NCI-H146 (cell line): ENCODE results near the gene CNIH4.
"Not testable (repeated sequence)": the region's sequence is repeated elsewhere in the genome, so short reads cannot be mapped to it uniquely, and the experiment has no call there.

Source experiments
- DNase-seq: peaks from one replicate; lab custom pipeline; 2025; lab: John Stamatoyannopoulos, UW

The CNIH4 gene

DNA sequence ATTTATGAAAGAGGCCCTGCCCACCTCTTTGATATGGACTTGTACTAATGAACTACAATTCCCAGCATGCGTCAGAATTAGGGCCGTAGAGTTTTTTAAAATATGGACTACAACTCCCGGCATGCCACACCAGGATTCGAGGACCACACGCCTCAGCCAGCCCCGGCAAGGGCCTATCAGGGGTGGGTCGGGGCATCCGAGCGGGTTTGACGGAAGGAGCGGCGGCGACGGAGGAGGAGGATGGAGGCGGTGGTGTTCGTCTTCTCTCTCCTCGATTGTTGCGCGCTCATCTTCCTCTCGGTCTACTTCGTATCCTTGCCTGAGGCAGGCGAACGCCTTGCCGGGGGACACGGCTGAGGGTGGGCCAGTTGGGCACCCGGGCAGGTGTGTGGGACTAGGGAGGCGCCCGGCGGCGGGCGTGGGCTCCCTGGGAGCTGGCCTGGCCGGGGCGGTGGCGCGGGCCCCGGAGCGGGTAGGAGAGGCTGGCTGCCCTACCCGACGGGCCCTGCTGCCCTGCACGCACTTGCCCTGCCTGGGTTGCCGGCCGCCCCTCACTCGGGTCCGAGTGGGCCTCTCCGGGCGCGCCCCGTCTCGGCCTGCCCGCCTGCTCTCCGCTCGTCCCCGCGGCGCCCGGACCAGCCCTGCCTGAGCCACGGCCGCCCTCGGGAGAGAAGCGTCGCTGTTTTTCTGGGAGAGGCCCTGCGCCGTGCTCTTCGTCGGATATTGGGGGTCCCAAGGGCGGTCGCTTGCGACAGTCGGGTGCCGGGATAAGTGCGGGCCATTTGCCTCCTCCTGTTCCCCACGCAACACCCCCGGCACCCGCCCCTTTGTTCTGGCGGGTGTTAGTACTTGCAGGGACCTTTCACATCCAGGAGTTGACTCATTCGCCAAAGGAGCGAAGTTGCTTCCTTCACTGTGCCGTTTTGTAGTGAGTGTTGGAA, at the start of gene CNIH4:
Gene CNIH4 (plus strand): TSS at position 195 of the 941 bp plus-strand sequence. CDS start 46 bp downstream, at position 241.
- peak; percentile 95 for DNase-seq

DNA sequence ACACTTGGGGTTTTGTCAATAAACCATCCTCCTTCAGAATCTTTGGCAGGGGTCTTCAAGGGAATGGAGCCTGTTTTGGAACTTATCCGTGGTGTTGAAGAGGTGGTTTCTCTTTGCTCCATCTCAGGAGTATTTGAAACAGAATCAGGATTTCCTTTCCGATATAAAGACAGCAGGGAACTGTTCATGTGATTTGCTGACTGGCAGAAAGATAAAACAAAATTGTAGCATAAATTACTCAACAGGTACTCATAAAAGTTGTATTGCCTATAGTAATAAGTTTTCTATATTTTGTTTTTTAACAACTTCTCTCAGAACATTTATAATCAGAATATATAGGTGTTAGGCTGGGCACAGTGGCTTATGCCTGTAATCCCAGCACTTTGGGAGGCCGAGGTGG, 48.6 kb upstream of the CNIH4 start:
- DNase-seq, result no peak

DNA sequence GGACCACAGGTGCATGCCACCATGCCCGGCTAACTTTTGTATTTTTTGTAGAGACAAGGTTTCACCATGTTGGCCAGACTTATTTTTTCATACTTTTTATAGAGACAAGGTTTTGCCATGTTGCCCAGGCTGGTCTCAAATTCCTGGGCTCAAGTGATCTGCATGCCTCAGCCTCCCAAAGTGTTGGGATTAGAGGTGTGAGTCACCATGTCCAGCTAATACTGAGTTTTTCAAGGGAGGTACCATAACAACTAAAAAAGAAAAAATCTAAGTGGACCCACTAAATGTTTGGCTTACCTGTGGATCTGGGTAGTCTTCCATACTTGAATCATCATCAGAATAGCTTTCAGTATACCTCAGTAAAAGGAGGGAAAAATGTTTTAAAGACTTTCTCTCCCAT, 45.2 kb upstream of the CNIH4 start:
- DNase-seq, result not testable (repeated sequence)

DNA sequence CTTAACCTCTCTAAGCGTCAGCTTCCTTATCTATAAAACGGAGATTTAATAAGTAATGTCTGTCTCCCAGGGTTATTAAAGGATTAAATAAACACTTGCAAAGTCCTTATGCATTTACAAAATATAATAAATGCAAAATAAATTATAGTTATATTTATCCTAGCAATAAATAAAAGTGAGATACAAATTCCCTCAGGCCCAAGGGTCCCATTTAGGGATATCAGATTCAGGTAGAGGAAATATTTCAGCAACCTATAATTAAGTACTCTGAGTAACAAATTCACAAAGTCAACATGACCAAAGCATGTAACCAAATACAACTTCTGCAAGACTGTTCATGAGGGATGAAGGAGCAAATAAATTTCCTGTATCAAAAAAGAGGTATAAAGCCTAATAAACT, 44.7 kb upstream of the CNIH4 start:
- no peak for DNase-seq

DNA sequence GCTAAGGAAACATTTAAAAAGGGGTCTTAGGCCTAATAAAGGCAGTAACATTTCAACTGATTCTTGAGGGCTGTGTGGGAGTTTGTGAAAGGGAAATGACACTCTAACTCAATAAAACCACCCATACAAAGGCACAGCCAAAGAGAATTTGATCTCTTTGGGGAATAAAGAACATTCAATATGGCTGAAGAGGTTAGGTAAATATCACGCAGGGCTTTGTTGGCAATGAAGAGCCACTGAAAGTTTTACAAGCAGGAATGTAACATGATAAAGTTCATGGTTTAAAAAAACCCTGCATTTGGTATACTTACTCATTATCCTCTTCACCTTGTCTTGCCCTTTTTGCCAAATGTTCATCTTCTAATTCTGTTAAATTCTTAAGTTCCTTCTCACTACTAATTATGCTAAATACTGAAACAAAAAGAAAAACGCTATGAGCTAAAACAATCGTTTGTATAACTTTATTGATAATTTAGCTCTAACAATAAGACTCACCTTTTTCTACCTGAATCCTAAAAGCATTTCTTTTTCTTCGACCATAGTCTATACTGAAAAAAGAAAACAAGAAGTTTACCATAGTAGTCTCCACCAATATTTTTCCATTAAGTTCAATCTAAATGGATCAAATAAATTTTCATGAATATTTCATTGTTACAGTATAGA, 39.2 kb upstream of the CNIH4 start:
- DNase-seq, result peak; percentile 50

DNA sequence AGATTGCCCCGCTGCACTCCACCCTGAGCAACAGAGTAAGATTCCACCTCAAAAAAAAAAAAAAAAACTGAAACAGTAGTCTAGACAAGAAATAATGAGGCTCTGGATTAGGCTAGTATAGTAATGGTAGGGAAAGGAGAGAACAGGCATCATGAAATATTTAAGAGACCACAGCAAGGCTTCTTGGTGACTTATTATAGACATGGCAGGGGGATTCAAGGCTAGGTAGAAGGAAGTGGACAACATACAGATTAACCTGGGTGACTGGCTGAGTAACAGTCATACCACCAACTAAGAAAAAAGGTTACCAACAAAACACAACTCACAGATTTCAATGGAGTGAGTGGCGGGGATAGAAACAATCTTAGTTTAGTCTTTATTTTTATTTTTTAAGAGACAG, 35.0 kb upstream of the CNIH4 start:
- no peak for DNase-seq

DNA sequence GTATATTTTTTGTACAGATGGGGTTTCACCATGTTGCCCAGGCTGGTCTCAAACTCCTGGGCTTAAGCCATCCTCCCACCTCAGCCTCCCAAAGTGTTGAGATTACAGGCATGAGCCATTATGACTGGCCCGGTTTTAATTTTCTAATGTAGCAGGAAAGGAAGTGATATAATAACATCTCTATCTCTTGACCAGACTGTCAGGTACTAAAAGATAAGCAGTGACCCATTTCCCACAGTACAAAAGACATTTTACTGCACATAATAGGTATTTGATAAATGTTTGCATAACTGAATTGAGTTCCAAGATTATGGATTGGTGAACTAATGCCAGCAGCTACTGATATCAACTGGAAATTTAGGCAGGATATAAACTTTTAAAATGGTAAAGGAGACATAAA, 30.7 kb upstream of the CNIH4 start:
- DNase-seq, result no peak

DNA sequence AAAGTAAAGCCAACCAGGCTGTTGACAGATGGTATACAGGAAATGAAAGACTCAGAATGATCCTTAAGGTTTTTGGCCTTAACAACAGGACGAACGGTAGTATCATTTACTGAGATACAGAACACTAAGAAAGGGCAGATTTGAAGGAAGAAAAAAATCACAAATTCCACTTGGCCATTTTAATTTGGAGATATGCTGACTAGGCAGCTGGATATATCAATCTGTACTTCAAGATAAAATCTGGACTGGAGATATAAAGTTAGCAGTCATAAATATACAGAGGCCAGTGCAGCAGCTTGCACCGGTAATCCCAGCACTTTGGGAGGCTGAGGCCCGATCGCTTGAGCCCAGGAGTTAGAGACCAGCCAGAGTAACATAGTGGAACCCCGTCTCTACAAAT, 28.0 kb upstream of the CNIH4 start:
- no peak for DNase-seq

DNA sequence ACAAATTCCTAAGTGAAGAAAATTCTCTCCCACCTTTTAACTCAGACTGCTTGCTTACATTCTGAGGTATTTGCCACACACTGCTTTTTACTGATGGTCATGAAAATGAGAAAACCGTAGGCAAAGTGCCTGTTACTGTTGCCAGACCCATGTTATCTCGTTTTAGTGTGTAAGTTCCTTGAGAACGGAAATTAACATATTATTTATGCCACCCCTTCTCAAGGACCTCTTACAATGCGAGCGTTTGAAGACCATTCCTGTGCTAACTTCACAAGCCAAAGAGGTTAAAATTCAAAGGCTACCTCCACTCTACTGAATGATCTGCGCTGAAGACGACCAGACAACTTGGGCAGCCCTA, 27.2 kb upstream of the CNIH4 start:
- no peak for DNase-seq

DNA sequence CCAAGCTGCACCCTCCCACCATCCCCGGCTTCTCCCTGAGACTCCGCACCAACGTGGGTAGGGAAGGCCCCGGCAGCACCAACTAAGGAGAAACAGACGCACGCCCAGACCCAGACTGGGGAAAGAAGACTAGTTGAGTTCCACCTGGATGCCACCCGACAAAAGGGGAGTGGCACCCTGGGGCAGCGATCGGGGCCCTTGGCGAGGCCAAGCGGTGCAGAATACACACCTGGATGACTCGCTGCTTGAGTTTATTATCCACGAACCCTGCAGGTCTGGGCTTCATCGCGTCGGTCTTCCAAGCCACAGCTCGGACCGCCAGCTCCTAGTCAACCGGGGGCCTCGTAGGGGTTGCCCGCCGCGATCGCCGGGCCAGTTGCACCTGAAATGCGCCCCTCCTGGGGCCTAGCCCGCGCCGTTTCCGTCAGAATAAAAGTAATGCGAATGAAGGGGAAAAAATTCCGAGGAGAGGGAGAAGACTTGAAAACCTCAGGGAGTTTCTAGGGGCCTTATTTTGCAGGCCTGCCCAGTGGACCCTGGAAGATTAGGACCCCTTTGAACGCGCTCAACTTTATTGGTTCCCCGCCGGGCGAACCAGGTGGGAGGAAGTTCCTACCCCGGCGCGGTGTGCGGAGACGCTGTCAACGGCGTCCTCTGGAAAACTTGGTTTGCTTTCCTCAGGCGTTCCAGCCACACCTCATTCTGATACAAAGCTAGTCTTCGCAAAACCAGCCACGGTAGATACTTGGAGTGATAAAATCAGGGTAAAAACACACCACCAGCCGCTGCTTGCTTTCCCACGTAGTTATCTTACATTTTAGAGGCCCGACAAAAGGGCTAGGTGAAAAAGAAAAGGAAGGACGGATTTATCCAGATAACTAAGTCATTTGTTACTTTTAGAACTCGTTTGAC, 26.6 kb upstream of the CNIH4 start, which contains the start of gene NVL:
Gene NVL (minus strand): TSS at position 331 of the 912 bp plus-strand sequence. CDS start 45 bp downstream, at position 286.
- peak; percentile 94 for DNase-seq

DNA sequence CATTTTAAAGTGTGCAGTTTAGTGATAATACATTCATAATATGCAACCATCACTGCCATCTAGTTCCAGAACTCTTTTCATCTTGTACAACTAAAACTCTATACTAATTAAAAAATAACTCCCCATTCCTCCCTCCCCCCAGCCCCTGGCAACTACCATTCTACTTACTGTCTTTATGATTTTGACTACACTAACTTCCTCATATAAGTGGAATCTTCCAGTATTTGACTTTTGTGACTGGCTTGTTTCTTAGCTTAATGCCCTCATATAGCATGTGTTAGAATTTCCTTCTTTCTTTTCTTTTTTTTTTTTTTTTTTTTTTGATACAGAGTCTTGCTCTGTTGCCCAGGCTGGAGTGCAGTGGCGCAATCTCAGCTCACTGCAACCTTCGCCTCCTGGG, 25.4 kb upstream of the CNIH4 start:
- DNase-seq, result no peak

DNA sequence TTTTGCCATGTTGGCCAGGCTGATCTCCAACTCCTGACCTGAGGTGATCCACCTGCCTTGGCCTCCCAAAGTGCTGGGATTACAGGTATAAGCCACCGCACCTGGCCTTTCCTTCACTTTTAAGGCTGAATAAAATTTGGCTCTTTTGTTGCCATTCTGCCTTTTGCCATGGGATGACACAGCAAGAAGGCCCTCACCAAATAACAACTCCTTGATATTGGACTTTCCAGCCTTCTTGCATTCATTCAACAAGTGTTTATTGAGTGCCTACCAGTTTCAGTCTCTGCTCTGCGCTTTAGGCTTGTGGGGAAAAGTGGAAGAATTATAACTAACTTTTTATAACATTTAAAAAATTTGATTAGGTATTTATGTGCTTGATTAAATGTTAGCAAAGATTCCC, 24.9 kb upstream of the CNIH4 start:
- no peak for DNase-seq

DNA sequence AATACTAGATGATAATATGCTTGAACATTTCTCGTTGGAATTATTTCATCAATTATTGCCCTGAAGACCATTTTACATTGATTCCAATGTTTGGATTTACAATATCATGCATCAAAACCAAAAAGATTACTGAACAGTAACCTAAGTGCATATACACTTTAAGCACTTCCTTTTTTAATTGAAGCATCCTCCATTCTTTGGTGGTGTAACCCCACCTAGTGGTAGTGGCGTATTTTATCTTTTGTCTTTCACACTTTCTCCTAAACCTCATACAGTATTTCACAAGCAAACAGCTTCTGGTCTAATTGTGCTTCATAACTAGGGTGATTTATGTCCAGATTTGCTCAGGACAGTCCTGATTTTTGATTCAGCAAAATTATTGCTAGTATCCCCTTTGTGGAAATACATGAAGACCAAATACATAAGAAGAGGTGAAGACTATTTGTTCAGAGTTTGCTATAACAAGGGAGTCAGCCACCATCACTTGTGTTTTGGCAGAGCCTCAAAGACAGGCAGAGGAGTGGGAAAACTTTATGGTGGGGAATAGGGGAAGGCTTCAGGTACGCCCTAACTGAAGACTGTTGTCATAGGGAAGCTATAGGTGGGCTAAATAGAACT, 23.3 kb upstream of the CNIH4 start:
- DNase-seq, result peak; percentile 46

DNA sequence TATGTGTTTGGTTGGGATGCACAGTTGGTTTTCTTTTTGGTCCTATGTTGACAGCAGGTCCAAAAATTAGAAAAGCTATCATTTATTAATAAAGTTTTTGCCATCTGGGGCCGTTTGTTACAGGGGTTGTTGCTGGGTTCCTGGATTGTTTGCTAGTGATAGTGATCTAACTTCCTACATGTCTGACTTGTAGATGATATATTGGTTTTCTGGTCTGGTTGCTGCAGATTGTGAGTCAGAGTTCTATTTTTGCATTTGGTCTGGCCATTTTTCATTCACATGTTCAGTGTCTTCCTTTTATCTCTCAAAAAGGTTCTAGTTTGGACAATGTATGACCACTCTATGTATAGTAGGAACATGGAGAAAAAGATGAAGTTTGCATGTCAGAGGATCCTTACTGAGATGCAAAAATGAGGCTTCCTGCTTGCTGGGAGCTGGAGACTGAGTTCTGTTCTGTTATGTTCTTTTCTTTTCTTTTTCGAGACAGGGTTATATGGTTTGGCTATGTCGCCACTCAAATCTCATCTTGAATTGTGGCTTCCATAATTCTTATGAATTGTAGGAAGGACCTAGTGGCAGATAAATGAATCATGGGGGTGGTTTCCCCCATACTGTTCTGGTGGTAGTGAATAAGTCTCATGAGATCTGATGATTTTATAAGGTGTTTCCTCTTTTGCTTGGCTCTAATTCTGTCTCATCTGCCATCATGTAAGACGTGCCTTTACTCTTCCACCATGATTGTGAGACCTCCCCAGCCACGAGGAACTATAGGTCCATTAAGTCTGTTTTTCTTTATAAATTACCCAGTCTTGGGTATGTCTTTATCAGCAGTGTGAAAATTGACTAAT, 22.5 kb upstream of the CNIH4 start:
- no peak for DNase-seq

DNA sequence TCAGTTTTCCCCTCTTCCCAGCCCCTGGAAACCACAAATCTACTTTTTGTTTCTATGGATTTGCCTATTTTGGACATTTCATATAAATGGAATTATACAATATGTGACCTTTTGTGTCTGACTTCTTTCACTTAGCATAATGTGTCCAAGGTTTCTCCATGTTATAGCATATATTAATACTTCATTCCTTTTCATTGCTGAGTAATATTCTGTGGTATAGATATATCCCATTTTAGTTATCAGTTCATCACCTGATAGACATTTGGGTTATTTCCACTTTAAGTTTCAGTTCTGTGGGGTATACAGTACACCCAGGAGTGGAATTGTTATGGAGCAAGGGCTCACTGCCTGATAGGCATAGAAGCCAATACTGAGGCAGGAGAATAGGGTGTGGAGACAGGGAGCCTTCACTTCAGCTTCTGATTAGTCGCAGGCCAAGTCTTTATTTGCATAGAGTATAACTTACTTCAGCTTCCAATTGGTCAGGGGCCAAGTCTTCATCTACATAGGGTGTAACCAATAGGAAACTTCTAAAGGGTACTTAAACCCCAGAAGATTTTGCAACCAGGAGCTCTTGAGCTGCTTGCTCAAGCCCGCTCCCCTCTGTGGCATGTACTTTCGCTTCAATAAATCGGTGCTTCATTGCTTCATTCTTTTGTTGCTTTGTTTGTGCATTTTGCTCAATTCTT, 18.4 kb upstream of the CNIH4 start:
- no peak for DNase-seq

DNA sequence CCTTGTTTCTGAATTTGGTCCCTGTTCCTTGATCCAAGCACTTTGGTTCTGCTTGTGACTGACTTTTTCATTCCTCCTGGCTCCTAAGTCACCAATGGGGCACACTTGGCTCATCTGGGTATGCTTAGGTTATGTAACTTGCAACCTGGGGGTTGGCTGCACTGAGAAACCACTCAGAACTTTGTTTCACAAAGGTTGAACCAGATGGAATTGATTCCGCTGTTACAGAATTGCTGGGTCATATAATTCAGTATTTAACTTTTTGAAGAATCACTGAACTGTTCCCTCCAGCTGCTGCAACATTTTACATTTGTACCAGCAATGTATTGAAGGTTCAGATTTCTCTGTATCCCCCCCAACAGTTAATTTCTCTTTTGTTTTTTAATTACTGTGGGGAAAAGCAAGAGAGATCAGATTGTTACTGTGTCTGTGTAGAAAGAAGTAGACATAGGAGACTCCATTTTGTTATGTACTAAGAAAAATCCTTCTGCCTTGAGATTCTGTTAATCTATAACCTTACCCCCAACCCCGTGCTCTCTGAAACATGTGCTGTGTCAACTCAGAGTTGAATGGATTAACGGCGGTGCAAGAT, 17.1 kb upstream of the CNIH4 start:
- DNase-seq, result no peak

DNA sequence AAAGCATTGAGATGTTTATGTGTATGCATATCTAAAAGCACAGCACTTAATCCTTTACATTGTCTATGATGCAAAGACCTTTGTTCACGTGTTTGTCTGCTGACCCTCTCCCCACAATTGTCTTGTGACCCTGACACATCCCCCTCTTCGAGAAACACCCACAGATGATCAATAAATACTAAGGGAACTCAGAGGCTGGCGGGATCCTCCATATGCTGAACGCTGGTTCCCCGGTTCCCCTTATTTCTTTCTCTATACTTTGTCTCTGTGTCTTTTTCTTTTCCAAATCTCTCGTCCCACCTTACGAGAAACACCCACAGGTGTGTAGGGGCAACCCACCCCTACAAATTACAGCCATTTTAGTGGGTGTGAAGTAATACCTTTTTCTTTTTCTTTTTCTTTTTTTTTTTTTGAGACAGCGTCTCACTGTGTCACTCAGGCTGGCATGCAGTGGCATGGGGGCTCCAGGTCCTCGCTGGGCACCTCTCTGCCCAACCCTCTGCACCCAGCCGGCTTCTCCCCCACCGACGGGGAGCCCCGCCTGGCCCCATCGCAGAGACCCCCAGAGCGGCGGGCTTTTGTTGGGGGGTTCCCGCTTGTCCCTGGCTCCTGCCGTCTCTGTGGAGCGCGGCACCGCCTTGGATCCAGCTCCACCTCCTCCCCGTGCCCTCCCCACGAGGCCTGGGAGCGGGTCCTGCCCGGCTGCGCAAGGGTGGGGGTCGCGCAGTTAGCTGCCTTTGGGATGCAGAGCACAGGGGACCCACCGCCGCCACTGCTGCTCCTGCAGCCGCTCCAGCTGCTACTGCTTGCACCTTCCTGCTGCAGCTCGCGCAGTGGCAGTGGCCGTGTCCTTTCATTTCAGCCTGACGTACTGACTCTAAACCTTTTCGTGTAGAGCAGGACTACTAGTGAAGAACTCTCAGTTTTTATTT, 16.0 kb upstream of the CNIH4 start:
- DNase-seq, result peak; percentile 63

DNA sequence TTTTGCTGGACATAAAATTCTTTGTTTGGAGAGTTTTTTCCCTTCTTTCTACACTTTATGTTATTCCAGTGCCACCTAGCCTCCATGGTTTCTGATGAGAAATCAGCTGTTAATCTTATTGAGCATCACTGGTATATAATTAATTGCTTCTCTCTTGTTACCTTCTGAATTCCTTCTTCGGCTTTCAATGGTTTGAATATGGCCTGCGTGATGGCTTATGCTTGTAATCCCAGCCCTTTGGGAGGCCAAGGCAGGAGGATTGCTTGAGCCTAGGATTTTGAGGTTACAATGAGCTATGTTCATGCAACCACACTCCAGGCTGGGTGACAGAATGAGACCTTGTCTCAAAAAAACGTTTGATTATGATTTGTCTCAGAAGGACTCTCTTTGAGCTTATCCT, 13.0 kb upstream of the CNIH4 start:
- no peak for DNase-seq

DNA sequence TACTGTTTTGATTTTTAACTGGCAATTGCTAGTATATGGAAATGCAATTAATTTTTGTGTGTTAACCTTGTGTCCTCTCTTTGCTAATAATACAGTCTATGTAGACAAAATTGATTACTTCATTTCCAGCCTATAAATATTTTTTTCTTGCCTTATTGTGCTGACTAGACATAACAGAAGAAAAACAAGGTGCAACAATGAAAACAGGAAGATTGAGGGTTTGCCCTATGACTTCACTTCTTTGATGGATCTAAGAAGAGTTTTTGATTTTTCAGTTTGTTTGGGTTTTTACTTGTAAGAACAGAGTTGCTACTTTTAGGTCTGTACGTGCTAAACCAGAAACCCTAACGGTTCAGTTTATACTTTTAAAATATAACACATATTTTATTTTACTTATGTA, 8.5 kb upstream of the CNIH4 start:
- no peak for DNase-seq
